Caki2 (cell line): ENCODE measurements around the gene MVK. TPM values are rescaled to one million over a fixed set of nuclear protein-coding genes. Genes with fewer than 3 reads are reported as not detected.

ENCODE experiments used
- DNase-seq: peaks from one replicate; pipeline ENCODE4 v3.0.0-alpha.2; 2015; ENCODE audit warnings: low read depth
- in situ Hi-C: cut with HindIII; loops from 2 replicates; pipeline ENCODE4 v1.10.0; 2016; ENCODE audit warnings: low sequenced_read_pairs, low pct_unique_long_range_greater_than_20kb, mixed read lengths
- total RNA-seq: library from RNA; depleted of rRNA; stranded (reverse); fragments of >200 nt; shearing (Covaris generic); gene quantifications from 2 replicates; pipeline ENCODE4 v1.2.3, GENCODE V29; 2014; ENCODE audit warnings: low replicate concordance; rRNA removed

Gene MVK
- 12.5 and 31.5 TPM in 2 replicates for total RNA-seq

- in situ Hi-C loops = no loop called here
- DNase-seq = peak; percentile 97
These were observed at the start of gene MVK, which contains the start of gene MMAB for GRCh38 chr12:109573029-109573913. TSS of gene MVK (plus strand) at chr12:109573794. CDS start at chr12:109574823, 1,029 bp downstream. TSS of gene MMAB (minus strand) at chr12:109573504. CDS start at chr12:109573480, 24 bp downstream.

GRCh38 chr12:109524466-109525278 is 48.9 kb upstream of the MVK start:
- DNase-seq = no peak
- in situ Hi-C loops = no loop called here

DNA sequence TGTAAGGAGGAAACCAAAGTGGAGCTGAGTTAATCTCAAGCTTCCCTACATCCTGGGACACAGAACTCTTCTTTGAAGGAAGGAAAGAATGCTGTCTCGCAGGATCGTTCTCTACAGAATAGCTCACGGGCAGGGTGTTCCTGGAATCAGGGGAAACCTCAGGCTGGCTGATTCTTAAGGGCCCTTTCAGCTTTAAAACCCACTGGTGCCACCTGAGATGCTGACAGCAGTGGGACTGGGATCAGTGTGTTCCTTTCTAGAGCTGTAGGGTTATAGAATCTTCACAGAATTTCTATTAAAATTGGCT is 48.4 kb upstream of the MVK start:
- no peak for DNase-seq
- in situ Hi-C loops = no loop called here

DNA sequence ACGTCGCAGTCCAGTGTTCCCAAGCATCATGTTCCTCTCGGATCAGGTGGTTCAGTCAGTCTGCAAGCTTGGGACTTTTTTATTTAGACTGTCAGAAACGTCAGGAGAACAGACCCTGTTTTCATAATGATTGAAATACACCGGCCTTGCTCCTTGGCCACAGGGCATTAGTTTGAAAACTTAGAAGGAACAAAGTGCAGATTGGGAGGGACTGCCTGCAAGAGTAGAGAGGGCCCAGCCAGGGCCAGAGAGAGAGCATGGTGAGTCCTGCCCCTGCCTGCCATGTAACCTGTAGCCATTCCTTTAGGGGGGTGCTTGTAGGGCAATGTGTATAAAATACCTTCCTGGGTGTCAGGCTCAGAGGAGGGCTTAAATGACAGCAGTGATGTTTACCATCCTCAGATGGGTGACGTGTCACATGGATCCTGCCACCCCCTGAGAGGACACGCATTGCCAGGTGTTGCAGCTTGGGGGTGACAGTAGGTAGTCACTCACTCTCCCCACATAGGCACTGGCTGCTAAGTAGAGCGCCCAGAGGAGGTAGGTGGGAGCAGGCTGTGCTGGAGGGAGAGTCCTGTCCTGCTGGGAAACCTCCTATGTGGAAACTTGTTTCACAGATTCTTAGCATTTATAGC is 46.0 kb upstream of the MVK start:
- in situ Hi-C loops = no loop called here
- DNase-seq = no peak

GRCh38 chr12:109529691-109530640 is 43.6 kb upstream of the MVK start:
- no peak for DNase-seq
- in situ Hi-C loops = no loop called here

DNA sequence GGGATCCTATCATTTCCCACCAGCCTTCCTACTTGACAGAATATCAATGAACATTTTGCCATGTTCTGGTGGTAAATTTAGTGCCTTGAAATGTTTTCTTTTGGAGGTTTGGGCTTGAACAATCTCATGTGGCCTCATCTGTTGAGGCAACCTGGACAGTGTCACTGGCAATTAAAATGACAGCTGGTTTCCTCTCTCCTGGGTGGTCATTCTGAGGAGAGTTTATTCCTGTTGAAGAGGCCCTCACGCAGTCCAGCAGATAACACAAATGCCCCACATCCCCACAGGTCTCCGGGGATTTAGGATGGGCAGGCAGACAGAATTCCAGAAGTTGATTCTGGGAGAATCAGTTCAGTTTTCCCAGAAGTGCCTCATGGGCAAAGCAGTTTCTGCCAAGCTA is 42.2 kb upstream of the MVK start:
- in situ Hi-C loops = no loop called here
- DNase-seq = no peak

- in situ Hi-C loops = no loop called here
- DNase-seq = no peak
These were observed 40.7 kb upstream of the MVK start for GRCh38 chr12:109532721-109533486.

GRCh38 chr12:109533487-109533740 is 40.2 kb upstream of the MVK start:
- no peak for DNase-seq
- in situ Hi-C loops = no loop called here

DNA sequence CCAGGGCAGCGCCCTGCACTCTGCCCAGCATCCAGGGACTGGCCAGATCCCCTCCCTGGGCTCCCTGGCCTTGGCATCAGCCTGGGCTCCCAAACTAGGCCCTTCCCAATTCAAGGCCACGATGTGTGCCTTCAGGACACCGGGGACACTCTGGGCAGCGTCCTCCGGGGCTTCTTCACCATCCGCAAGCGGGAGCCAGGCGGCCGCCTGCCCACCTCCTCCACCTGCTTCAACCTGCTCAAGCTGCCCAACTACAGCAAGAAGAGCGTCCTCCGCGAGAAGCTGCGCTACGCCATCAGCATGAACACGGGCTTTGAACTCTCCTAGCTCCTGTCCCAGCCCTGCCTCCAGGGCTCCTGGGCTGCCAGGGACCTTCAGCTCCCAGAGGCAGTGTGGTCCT is 39.1 kb upstream of the MVK start:
- DNase-seq = no peak
- in situ Hi-C loops = no loop called here

DNA sequence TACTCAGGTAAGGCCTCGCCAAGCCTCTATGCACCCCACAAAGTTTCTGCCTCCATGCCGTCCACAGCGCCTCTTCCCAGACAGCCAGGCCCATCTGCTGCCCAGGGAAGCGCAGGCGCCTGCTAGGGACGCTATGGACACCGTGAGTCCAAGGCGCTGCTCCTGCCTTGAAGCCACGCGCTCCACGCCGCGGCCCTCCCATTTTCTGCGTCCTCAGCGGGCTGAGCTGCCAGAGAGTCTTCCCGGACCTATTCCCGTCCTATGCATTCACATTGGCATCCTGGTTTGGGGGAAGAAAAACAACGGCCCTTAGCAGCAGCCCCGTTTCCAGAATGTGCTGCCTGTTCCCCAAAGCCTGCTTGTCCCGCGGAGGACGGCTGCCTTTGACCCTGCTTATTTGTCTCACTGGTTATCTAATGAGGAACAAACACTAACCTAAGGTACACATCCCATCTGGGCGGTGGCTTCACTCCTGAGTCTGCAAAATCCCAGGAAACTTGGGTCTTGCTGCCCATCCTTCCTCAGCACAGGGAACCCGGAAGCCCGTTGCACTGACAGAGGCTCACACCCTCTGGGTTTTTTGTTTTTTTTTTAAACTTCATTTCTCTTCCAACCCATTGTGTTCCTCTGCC is 38.2 kb upstream of the MVK start:
- in situ Hi-C loops = no loop called here
- DNase-seq = no peak

DNA sequence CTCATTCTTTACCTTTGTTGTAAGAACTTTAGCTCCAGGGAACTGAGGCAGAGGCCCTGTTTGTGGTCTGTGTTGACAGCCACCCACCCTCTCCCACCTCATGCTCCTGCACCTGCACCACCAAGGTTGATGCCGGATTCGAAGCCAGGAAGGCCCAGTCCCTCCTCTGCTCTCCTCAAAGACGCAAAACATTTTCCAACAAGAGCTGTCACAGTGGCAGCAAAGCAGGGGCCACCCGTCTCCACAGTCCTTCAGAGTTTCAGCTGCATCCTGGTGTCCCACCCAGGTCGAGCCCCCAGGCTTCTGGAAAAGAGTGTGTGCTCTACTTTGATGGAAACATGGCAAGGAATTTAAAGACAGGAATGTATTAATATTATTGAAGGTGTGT is 37.7 kb upstream of the MVK start:
- in situ Hi-C loops = no loop called here
- DNase-seq = no peak

DNA sequence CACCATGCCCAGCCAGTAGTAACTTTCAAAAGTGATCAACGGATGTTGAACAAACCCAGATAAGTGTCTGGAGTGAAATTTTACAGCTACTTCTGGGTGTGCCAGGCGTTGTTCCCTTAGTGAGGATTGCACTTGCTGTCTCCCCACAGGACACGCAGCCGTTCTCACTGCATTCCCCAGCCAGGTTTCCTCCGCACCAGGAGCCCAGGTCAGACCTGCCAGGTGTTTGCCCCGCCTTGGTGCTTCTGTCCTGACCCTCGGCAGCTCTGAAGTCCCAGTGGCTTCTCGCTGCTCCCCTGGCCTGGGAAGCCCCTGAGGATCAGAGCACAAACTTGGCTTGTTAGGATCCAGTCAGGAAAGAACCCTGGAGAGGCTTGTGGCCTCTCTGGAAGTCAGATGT is 36.5 kb upstream of the MVK start:
- in situ Hi-C loops = no loop called here
- no peak for DNase-seq

- in situ Hi-C loops = no loop called here
- no peak for DNase-seq
These were observed 35.3 kb upstream of the MVK start for GRCh38 chr12:109538191-109538863.

DNA sequence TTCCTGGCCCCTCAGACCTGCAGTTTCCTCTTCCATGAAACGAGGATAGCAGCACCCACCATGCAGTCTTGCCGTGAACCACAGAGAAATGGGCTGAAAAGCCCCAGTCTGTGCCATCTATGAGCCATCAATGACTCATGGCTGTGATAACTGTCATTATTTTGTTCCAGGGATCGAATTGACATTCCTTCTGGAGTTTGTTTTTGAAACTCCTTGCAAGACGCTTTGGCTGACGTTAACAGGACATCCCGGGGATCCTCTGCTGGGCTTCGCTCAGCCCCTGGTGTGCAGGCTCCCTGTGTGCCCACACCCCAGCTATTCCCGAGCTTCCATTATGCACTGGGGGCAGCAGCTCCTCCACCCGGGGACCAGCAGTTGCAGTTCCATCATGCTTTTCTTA is 34.1 kb upstream of the MVK start:
- no peak for DNase-seq
- in situ Hi-C loops = no loop called here

GRCh38 chr12:109540526-109541412 is 32.8 kb upstream of the MVK start:
- in situ Hi-C loops = no loop called here
- DNase-seq = no peak

DNA sequence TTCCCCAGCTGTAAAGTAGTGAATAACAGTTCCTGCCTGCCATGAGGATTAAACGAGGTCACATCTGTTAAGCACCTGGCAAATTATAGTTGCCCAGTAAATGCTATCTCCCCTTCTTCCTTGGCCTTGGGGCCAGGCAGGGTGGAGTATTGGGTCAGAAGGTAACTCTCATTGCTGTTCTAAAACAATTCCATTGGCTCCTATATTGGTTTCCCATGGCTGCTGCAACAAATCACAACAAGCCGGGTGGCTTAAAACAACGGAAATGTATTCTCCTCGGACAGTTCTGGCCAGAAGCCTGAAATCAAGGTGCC is 32.2 kb upstream of the MVK start:
- no peak for DNase-seq
- in situ Hi-C loops = no loop called here
